CD4-positive, alpha-beta T cell treated with Interleukin-6 at 100 ng/mL for 8 hours (primary cell): ENCODE measurements around the gene UBE2QL1.

Source experiments
- DNase-seq: peaks from one replicate; pipeline ENCODE4 v3.0.0-alpha.2; 2020; ENCODE audit warnings: mixed read lengths, low spot score

UBE2QL1 gene

DNA sequence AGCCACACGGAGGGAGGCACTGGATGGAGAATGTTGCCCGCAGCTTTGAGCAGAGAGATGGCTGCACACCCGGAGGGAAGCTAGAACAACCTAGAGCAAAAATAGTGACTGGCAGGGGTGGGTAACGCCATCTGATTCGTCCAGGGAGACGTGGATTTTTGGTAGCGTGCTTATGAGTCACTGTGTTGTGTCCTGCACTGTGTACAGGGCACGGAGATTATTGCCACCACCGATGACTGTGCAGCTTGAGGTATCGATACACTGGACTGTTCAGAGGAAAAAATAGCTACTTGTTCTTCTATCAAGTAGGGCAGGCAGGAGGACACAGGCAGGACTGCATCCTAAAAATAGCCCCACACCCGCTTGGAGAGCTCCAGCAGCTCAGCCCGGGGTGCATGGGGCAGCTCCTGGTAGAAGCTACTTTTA is 6.0 kb downstream of the UBE2QL1 start:
- no peak for DNase-seq

DNA sequence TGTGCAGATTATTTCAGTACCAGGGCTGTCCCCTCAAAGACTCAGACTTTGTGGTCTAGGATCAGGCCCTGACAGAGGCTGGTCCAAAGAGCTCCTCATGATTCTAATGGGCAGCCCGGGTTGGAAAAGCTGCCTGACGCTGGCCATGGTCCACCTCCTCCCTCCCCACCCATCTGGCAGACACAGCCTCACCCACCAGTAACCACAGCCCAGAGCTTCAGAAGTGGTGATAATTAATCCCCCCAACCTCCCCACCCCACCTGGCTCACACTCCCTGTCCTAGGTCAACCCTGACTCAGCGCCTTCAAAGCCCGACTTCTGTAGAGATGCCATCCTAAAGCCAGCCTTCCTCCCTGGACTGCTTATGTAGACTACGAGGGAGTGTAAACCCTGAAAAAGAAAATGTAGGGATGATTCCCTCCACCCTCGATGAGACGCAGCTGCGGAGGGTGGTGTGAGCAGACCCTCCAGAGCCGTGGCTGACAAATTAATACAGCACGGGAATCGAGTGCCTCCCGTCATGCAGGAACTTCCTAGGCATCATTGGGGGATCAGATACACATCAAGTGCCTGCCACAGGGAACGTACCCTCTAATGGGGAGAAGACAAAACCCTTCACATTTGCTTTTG is 7.0 kb downstream of the UBE2QL1 start:
- DNase-seq = no peak

DNA sequence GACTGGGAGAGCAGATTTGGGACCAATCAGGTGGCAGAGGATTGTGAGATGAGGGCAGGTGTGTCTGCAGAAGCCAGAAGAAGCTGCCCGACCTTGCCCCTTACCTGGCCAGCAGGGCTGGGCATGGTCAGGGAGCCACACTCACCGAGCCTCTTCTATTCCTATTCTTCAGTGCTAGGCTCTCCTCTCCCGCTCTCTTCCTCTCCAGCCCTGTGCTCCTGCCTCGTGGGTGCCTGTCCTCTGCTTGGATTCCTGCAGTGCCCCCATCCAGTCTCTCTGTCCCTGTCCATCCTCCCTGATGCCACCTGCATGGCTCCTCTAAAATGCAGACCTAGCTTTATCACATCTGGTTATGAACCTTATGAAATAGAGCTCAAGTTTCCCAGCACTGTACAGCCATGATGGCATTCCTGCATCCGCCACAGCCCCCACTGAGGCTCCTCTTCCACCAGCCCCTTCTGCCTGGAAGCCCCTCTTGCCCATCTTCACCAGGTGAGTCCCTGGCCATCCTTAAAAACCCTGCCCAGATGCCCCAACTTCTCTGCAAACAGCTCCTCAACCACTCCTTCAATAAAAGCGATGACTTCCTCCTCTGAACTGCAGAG is 8.2 kb downstream of the UBE2QL1 start:
- DNase-seq = no peak

- no peak for DNase-seq
Observed at GRCh38 chr5:6457592-6457991, 8.9 kb downstream of the UBE2QL1 start.

GRCh38 chr5:6458833-6459232 is 10.2 kb downstream of the UBE2QL1 start:
- no peak for DNase-seq

DNA sequence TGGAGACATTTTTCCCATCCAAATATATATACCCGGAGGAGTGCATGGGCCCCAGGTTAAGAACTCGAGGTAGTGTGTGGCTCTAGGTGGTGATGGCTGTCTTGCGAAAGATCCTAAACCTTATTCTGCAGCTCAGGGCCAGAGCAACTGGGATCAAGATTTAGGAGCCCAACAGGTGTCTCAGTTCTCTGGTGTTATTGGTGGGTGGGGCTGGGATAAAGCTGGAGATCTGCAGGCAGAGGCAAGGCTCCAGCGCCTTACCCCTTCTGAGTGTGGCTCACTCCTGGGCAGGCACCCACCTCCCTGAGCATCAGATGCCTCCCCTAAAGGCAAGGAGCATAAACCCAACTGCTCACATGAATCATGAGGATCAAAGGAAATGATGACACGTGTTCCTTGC is 11.2 kb downstream of the UBE2QL1 start:
- DNase-seq = no peak

DNA sequence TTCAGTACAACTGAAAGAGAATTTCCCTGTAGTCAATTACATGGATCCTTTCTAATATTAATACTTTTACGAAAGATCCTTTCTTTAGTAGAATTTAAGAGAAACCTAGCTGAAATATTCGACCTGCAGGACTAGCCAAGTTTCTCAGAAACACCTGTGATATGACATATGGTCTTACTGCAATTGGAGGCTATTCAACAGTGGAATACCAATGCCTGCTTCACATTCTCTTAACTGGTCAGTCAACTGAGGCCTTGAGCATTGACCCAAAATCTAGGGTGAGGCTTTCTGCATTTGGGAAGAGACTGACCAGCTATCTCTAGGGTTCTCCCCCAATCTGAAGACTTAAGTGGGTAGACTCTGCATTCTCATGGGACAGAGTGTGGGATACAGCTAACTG is 12.3 kb downstream of the UBE2QL1 start:
- no peak for DNase-seq

GRCh38 chr5:6461793-6462650 is 13.4 kb downstream of the UBE2QL1 start:
- no peak for DNase-seq

- DNase-seq = no peak
Observed at GRCh38 chr5:6462671-6463070, 14.0 kb downstream of the UBE2QL1 start.

- DNase-seq = no peak
Observed at GRCh38 chr5:6464441-6464840, 15.8 kb downstream of the UBE2QL1 start.

DNA sequence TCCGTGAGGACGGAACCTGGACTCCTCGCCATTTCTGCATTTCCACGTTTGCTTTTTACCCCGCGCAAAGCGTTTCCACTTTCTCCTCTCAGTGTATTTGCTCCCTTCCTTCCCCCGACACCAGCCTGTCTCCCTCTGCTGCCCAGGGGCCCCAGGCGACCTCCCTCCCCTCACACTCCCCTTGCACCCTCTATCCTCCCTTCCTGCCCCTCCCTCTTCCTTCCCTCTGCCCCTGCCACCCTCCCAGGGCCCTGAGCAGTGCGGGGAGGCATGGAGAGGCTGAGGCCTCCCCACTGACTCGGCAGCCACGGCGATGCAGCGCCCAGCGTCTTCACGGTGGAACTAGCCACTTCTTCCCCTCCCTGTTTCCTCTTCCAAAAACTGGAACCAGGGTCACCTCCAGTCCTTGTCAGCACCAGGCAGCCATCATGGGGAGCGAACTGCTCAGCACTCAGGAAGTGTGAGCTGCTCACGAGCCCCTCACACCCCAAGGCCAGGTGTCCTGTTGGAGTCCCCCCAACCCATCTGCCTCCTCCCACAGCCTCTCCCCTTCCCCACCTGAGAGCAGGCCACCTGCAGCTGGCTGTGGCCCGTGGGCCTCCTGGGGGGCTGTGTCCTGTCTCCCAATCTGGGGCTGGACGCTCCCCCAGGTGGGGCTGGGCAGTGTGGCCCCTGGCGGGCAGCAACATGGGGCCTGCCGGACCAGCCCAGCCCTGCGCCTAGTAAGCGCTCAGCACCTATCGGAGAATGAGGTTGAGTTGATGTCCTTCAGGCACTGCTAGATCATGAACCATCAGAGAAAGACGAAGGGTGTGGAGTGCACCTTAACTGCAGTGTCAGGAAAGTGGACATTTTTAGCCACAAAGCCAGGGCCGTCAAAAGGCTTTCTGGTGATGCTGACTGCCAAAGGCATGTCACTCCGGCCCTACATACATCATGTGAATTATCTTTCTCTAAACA is 17.5 kb downstream of the UBE2QL1 start:
- DNase-seq = no peak

GRCh38 chr5:6466975-6467567 is 18.4 kb downstream of the UBE2QL1 start:
- DNase-seq = no peak

GRCh38 chr5:6467591-6467990 is 18.9 kb downstream of the UBE2QL1 start:
- DNase-seq = no peak

DNA sequence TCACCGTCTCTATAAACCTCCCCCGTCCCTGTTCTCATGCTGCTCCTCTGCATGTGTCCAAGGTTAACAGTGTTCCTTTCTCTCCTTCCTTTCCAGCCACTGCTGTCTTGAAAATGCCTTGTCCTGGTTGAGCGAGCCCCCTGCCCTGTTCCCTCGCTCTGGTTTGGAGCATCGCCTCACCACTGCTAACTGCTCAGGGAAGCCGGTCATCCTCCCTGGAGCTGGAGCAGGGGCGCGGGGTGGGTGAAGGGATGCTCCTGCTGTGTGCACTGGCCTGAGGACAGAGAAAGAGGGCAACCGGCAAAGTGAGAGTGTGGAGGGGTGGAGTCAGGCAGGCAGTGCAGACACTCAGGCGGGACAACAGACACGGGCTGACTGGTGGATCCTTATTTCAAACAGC is 19.4 kb downstream of the UBE2QL1 start:
- DNase-seq = no peak

- DNase-seq = no peak
Observed at GRCh38 chr5:6468870-6469269, 20.2 kb downstream of the UBE2QL1 start.

DNA sequence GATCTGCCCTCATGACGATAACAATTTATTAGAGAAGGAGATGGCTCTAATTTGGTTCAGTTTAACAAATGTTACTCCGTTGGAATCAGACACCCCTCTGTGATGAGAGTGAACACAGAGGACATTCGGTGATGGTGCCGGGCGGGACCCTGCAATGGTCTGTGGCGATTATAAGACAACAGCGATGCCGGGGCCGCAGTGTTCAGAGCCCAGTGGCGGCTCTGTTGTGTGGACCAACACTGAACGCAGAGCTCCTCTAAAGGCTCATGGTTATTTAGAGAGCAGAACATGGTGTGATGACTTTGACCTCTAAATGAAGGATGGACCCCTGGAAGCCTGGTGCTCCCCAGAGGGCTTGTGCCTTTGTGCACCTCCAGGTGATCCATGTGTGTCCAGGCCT is 21.2 kb downstream of the UBE2QL1 start:
- DNase-seq = no peak

GRCh38 chr5:6470672-6471071 is 22.0 kb downstream of the UBE2QL1 start:
- DNase-seq = no peak

DNA sequence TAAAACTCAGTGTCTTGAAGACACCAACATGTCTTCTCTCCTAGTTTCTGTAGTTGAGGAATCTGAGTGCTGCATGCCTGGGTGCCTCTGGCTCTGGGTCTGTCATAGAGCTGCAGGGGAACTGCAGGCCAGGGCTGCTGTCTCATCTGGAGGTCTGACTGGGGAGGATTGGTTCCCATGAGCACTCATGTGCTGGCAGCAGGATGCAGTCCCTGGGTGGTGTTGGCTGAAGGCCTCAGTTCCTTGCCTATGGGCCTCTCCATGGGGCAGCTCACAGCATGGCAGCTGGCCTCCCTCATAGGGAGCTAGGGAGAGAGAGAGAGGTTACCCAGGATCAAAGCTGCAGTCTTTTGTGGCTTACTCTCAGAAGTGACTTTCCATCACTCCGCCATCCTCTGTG is 22.6 kb downstream of the UBE2QL1 start:
- no peak for DNase-seq

DNA sequence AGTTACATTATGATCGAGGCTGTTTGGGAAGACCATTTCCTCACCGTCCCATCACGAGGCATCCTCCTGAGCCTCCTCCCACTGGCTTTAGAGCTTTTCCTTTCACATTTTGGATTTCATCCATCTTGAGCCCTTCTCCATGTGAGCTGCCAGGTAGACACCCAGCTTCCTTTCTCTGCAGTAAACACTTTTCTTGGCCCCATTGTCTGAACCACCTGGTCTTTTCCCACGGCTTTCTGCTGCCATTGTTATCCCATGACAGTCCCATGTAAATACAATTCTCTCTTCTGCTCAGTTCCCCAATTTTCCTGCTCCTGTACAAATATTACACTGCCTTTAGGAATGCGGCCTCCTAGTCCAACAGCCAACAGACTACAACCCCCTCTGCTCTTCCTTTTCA is 24.1 kb downstream of the UBE2QL1 start:
- DNase-seq = no peak

GRCh38 chr5:6473284-6473683 is 24.6 kb downstream of the UBE2QL1 start:
- no peak for DNase-seq

DNA sequence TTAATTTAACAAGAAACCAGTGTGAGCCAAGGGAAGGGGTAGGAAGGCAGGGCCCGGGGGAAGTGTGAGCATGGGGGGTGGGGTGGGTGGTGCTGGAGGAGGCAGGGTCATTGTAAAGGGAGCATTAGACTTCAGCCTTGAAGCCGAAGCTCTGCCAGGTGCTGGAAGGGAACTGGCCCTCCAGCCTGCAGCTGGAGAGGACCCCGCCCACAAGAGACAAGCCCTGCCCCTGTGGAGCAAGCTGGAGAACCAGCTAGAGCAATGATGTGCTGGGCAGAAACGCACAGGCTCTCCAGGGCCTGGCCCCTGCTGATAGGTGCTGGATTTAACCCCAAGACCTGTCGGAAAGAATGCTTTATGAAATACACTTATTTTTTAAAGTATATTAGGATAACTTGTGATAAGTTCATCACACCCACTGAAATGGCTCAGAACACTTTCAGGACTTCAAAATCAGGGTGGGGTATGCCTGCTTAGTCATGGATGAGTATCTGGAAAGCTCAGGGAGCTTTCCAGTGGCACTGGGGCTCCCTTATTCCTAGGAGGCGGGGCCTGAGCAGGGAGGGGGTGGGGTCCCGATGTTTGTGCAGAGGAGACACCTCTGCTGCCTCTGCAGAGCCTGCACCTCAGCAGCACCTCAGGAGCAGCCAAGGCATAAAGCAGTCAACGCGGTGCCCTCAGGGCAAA is 27.1 kb downstream of the UBE2QL1 start:
- no peak for DNase-seq
